T-helper 2 cell (primary cell): ENCODE results near the gene SGMS1.
"Not testable (repeated sequence)": the region's sequence is repeated elsewhere in the genome, so short reads cannot be mapped to it uniquely, and the experiment has no call there.

Experiments used
- DNase-seq, 5 experiments: peaks; one replicate each; pipeline versions ENCODE4 v3.0.0 to v3.0.0-alpha.2; 2012 to 2022
- total RNA-seq, 2 donors: gene quantifications; one replicate each; lab custom pipeline; 2026; lab: John Stamatoyannopoulos, UW

Gene SGMS1
- total RNA-seq = 89.6 to 89.8 reads per million in 2 donors

DNA sequence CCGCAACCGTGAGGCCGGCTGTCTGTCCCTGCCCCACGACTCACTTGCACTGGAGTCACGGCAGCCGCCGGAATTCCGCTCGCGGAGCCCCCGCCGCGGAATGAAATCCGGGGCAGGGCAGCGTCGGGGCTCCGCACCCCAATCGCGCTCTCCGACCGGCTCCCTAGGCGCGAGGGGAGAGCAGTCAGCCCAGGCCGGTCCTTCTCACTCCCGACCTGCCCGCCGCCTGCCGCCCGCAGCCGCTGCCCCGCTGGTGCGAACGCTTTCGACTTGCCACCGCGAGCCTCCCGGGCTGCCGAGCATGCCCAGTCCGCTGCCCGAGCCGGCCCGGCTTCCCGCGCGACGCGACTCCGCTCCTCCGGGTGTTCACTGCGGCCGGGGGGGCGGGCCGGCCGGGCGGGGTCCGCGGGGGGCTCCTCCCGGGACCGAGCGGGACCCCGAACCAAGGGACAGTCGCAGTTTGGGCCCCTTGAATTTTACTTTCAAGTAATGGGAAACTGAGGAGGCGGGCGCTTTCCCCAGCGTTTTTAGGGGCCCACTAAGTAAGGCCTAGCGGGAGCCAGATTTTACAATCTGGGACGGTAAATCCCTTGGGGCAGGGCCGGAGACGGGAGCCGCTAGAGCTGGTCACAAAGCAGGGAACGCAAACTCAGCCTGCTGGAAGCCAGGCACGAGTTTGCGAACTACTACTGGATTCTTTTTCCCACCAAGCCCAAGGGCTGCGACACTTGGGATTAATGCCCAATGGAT is at the start of gene SGMS1:
Gene SGMS1 (minus strand): TSS at position 294 of the 750 bp plus-strand sequence. CDS start 279,842 bp downstream, outside the sequence.
- DNase-seq = peak; percentile 60 to 85 (median 72)

DNA sequence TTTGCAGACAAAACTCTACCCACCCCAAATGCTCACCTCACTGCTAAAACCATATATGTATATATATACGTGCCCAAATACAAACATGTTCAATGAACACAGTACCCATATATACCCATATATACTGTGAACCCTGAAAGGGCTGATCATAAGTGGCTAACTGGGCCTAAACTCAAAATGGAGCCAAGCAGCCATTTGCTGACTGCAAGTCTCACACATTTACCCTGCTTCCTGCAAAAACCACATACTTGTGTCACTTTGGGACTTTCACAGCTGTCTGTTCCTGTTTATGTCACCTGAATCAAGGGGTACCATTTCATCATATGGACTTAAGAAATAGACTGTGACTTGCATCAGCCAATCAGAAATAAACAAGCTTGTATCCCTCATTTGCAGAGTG is 48.4 kb upstream of the SGMS1 start:
- DNase-seq = peak in 2 of 5 experiments; percentile 74 to 75

DNA sequence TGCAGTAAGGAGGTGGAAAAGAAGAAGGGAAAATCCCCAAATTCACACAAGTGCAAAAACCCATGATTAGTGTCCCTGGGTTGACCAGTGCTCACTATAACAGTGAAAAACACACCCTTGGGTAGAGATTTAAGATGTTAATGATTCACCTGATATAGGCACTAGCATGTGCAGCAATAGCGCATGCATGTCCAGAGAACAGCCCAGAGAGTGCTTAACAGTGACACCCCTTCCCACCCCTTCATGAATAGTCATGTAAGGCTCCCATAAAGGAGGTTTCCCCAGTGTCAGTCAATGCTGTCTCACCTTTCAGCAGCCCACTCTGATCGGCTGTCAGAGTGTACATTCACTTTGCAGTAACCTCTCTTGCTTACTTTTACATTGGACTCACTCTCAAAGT is 47.9 kb upstream of the SGMS1 start:
- not testable (repeated sequence) for DNase-seq

DNA sequence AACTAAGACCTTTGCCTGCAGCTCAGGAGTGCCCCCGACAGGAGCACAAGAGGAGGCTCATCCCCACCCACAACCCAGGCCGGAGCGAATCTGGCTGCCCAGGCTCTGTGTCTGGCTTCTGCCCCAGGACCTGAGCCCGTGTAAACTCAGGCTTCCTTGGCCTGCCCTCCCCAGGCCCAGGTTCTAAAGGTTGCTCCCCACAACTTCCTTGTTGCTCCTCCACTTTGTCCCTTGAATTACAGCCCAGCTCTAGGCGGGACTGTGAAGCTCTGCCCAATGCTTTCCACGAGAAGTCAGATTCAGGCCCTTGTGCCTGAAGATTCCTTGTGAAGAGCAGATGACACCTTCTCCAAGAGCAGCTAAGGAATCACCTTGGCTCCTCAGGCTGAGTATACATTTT is 46.2 kb upstream of the SGMS1 start:
- DNase-seq = not testable (repeated sequence)

DNA sequence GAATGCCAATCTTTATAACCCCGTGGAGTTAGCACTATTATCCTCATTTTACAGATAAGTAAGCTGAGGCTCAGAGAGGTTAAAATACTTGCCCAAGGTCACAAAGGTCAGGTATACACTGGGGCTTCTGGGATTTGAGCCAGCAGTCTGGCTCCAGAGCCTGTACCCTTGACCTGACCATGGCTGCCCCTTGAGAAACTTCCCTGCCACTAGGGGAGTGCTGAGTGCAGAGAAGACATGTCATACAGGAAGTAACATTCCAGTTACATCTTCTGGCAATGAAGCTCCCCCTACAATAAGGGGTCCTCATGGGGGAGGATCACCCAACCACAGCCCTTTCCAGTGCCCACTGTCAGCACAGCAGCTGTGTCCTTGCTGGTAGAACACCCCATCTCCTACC is 43.6 kb upstream of the SGMS1 start:
- not testable (repeated sequence) for DNase-seq

DNA sequence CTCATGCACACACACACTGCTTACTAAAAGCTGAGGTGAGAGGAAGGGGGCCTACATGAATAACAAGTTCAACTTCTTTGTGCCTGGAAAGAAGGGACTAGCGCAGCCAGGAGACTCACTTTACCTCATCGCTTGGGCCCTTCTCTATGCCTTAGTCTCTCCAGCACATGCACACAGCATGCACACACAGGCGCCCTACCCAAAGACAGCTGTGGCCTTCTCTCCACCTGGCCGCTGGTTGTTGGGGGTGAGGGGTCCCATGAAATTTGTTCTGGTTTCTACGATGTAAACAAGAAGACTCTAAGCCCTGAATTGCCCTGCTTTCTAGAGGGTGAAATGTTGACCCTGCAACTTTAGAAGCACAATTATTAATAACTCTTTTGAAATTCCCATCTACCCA is 38.7 kb upstream of the SGMS1 start:
- DNase-seq = not testable (repeated sequence)

DNA sequence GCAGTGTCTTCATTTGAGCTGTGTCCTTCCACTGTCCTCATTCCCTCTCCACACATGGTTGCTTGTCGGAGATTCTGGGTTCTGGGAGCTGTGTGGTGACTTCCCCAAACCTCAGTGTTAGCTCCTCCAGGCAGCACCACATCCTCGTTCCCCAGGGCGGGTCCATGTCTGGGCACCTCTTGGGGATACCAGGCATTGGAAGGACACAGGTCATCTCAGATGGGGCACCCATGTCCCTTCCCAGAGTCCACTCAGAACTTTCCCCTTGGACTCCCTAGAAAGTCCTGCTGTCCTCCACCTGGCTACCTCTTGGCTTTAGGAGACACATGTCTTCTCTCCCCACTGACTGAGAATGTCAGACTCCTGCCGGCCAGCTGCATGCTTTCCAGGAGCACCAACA is 37.8 kb upstream of the SGMS1 start:
- DNase-seq = not testable (repeated sequence)

DNA sequence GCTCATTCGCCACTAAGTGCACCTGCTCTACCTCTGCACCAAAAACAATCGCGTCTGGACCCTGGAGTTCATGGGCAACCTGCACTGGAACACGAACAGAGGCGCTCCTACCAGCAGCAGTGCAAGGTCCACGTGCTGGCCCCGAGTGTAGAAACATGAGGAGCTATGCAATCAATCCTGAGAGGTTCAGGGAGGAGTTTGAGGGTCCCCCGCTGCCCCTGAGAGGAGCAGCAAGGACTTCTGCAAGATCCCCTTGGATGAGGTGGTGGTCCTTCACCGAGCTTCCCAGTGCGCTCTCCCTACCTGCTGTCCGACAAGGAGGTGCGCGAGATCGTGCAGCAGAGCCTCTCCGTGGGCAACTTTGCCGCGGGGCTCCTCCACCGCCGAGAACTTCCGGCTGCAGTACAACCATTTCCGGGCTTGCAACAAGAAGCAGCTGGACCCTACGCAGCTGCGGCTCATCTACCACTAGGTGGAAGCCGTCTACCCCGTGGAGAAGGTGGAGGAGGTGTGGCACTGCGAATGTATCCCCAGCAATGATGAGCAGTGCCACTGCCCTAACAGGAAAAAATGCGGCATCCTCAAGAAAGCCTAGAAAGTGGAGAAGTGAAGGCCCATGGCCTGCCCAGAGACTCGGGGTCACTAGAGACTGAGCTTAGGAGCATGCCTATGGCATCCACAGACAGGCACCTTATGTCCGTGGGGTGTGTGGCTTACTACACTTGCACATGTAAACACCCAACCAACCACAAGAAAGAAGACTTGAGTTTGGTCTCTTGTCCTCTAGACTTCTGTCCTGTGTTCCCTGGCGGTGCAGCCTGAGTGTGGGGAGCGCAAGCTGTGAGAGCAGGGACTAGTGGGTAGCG is 36.3 kb upstream of the SGMS1 start:
- peak in 3 of 5 experiments; percentile 48 to 71 (median 55) for DNase-seq

DNA sequence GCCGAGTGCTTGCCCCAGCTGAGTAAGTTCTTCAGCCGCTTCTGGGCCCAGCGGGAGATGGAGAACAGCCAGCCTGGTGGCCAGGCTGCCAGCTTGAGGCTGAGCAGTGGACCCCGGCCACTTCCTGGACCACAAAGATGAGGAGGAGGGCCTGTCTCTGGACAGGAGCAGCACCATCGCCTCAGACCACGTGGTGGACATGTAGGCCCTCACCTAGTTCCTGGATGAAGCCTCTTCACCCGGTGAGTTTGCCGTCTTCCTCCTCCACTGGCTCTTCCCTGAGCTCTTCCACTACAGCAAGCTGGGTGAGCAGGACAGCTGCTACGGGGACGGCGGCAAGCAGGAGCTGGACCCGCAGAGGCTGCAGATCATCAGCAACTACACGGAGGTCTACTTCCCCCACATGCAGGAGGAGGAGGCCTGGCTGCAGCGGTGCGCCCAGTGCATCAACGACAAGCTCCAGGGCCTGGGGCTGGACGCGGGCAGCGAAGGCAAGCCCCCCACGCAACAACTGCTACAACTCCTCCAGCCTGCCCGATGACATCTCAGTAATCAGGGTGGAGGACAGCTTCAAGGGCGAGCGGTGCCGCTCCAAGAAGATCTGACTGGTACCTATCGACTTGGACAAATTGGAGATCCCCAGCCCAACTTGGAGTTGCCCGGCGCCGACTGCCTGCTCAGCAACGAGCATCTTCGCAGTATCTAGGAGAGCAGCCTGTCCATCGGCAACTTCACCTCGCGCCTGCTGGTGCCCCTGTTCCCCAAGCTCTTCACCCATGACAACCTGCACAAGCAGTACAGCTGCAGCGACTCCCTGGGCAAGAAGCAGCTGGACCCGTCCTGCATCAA is 35.5 kb upstream of the SGMS1 start:
- not testable (repeated sequence) for DNase-seq

DNA sequence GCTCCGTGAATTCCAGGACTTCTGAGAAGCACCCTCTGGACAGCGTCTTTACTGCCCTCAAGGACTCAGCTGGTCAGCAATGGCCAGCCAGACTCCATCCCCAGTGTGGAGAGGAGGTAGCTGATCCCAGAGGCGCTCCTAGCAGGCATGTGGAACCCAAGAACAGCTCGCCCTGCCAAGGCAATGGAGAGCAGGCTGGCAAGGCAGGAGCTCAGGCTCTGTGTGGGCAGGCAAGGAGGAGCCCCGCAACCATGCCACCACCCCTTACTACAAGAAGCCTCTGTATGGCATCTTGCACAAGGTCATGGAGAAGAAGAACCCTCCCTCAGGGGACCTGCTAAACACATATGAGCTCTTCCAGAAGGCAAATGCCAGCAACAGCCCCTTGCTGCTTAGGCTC is 34.4 kb upstream of the SGMS1 start:
- no peak for DNase-seq

DNA sequence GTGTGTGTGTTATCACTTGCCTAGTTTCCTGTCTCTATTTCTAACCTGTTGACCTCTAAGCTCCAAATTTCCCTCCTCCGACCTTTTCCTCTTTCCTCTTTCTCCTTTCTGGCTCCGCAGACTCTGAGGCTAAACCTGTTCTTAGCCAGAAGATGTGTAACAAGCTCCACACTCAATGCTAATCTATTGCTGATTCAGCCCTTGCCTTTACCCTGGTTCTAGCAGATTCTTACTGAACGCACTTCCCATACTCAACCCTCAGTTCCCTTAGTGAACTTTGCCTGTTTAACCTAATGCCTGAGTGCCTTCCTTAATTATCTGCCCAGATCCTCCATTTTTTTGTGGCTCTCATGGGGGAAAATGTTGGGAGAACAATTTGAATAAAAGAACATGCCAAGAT is 30.0 kb upstream of the SGMS1 start:
- DNase-seq = no peak

DNA sequence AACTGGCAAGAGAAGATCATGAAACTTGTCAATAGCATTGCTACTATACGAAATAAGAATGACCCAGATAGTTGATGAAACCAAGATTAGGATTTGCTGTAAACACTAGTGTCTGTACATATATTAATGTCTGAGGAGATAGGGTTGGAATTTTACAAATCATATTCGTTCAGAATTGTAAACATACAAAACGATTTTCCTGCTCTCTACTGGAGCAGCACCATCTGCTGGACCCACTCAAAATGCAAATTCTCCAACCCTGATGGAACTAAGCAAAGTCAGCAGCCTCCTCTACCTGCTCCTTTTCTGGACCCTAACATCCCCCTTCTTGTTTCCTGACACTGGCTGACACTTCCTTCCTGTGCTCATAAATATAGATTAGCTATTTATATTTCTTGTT is 29.4 kb upstream of the SGMS1 start:
- peak in 1 of 5 experiments; percentile 31 for DNase-seq

DNA sequence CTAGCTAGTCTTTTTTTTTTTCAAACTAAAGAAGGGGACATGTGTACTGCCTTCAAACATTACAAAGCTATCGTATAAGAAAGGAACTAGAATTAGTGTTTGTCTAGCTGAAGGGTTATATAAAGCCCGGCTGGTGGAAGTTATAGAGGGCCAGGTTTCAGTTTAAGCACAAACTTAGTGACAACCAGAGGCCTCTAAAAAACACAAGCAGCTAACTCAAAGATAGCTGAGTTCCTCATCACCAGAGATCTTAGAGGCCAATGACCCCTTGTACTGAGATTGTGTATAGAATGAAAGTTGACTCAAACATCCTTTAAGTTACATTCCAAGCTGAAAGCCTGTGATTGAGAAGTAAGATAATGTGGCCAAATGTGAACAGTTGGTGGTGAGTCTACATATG is 28.1 kb upstream of the SGMS1 start:
- DNase-seq = no peak

DNA sequence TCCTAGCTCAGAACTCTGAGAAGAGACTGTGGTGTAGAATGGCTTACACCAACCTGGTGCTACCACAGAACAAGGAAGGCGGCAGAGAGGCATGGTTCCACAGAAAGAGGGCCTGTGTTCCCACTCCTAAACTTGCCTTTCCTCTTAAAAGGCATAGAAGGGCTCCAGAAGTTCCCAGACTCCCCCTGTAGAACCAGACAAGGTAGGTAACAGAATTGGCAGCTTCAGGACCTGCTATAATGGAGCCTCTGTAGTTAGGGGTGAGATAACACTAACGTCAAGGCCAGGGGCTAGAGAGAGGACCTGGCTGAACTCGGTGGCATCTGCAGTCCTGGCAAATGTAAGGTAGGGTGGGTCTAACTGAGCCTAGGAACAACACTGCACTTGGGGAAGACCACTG is 26.7 kb upstream of the SGMS1 start:
- no peak for DNase-seq

DNA sequence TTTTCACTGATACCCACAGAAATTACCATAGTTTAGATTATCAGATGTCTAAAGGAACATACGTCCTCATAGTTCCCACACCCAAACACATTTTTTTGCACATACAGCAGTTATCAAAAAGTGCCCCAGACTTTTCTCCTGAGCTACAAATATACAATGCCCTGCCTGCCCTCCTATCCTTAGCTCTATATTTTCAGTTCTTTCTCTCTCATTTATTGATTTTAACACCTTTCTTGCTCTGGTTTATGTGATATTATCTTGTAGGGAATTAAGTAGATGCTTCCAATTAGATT is 25.1 kb upstream of the SGMS1 start:
- no peak for DNase-seq

DNA sequence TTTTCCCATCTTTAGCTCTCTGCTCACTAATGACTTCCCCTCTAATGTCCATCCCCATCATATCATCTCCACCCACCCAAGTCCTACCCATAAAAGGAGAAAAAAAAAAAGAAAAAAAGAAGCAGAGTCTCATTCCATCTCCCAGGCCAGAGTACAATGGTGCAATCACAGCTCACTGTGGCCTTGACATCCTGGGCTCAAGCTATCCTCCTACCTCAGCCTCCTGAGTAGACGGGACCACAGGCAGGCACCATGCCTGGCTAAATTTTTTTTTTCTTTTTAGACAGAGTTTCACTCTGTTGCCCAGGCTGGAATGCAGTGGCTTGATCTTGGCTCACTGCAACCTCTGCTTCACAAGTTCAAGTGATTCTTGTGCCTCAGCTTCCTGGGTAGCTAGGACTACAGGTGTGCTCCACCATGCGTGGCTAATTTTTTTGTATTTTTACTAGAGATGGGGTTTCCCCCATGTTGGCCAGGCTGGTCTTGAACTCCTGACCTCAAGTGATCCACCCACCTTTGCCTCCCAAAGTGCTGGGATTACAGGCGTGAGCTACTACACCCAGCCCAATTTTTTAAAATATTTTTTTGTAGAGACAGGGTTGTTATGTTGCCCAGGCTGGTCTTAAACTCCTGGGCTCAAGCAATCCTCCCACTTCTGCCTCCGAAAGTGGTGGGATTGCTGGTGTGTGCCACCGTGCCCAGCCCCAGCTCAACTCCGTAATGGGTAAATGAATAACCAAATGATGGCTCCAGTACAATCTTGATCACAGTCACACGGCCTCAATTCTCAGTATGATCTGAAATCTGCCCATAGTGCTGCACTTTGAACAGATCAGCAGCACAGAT is 24.6 kb upstream of the SGMS1 start:
- DNase-seq = peak in 1 of 5 experiments; percentile 54

DNA sequence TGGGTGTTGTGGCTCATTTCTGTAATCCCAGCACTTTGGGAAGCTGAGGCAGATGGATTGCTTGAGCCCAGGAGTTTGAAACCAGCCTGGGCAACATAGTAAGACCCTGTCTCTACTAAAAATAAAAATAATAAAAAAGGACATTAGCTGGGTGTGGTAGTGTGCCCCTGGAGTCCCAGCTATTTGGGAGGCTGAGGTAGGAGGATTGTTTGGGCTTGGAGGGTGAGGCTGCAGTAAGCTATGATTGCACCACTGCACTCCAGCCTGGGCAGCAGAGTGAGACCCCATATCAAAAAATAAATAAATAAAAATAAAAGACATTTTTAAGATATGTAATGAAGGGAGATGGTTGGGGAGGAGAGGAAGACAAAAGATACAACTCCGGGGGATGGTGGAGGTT is 23.6 kb upstream of the SGMS1 start:
- DNase-seq = not testable (repeated sequence)

DNA sequence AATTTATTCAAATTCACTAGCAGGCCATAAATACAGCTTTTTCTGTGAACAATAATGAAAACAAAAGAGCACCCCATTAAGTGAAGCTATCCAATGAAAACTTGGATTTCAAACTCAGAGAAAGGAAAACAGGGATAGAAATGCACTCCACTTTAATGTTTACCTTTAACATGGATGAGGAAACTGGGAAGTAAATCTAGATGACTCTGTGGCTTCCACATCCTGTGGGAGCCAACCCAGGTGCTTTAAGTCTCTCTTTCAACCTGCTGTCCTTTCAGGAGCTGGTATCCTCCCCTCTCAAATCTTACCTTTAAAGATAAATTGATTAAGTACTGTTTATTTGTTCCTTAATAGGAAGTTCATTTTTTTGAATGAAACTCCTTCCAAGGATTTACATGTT is 21.5 kb upstream of the SGMS1 start:
- no peak for DNase-seq

DNA sequence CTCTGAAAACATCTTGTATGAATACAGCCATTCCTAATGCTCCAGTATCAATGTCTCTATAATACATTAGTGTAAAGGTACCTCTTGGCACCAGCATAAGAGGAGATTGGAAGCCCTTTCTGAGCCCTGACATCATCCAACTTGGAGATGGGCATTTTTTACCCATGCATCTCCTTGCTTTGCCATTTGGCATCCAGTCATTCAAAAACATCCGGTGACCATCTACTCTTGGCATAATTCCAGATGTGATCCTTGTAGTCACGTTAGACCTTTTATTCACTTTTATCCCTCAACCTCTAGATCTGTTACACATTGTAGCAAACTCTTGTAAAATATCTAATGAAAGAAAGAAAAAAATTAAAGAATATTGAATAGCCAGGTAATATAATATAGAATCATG is 17.9 kb upstream of the SGMS1 start:
- no peak for DNase-seq

DNA sequence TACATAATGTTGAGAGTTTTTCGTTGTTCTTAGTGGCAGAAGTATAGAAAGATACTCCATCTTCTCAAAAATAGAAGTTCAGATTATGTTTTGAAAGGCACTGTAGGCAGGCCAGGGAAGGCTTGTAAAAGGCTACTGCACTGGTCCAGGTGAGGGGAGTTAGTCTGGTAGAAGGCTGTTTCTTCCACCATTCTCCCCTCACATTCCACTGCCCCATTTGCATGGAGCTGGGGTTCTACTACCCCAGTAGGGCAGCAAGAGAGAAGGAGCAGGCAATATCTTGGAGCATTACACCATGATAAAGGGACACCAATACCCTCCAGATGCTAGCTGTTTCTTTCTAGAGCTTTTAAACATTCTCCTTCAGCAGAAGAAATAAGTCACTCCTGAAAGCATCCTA is 16.5 kb upstream of the SGMS1 start:
- no peak for DNase-seq

DNA sequence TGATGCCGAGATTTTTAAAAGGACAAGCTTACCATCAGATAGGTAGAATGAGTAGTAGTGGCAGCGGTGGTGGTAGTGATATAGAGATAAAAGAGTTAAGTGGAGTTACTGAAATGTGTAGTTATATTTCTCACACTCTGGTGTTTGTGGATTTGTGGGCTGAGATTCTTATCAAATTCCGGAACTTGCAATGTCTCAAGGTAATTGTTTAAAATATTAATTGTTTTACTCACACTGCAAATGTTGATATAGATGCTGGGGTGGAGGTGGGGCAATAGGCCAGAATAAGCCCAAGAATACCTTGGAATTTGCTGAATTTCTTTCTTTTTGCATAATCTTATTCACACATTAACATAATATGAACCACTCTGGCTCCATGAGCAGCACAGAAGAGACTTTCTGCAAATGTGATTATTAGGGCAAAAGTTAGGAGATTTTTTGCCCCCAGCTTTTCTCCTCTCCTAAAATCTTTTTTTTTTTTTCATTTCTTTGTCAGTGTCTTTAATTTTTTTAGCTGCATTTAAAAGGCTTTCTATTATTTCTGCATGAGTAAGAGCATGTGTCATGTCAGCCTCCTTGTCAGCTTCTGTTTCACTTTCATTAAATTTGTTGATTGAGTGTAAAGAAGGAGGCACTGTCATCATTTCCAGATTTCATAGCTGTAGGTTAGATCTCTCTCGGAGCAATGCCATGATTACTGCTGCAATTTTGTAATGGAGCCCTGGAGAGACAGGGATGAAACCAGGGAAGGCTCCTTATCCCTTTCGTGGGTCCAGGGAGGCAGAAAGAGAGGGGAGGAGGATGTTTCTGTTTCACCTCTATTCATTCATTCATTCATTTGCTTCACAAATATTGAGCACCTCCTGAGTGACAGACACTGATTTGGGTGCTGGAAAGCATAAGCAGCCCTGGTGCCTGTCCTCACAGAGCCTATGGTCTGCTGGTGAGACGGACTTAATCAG is 13.1 kb upstream of the SGMS1 start:
- peak in 2 of 5 experiments; percentile 64 to 95 for DNase-seq
